GM15510 (cell line): Measurements from ENCODE around the gene GUK1.

Source experiments
- POLR2A ChIP-seq: IDR thresholded peaks from 3 replicates; pipeline ENCODE4 v1.6.1; 2011; ENCODE audit warnings: borderline replicate concordance; ENCODE audit not compliant: insufficient read length; ENCODE audit errors: extremely low read depth

The GUK1 gene

DNA sequence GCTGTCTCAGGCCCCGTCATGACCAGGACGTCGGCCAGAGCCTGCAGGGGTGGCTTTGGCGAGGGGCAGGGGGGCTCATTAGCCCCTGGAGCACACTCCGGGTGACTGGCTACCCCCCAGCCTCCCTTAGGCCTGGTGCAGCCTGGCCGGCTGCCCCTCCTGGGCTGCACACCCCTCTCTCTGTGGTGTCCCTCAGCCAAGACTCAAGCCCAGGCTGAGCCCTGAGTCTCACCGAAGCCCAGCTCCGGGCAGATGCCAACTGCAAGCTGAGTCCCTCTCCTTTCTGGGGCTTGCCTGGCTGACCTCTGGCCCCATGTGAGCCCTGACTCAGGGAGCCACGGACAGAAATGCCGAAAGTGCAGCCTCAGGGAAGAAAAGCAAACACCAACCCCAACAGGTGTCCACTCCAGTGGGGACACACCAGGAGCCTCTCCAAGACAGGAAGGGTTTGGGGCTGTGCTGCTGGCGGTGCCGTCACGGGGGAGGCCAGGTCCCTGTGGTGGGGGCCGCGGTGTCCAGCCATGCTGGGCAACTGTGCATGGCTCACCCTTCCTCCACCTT is 20.2 kb downstream of the GUK1 start:
- no peak for TF ChIP-seq POLR2A

DNA sequence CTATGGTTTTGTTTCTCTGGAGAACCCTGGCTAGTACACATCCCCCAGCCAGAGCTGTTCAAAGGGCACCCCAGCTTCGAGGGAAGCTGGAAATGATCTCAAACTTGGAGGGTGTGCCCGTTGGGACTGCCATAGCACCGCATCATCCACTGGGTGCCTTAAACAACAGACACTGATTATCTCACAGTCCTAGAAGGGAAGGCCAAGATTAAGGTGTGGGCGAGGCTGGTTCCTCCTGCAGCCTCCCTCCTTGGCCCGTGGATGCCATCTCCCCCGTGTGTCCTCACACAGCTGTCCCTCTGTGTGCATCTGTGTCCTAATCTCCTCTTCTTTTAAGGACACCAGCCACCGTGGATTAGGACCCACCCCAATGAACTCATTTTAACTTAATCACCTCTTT is 21.3 kb downstream of the GUK1 start:
- no peak for TF ChIP-seq POLR2A

DNA sequence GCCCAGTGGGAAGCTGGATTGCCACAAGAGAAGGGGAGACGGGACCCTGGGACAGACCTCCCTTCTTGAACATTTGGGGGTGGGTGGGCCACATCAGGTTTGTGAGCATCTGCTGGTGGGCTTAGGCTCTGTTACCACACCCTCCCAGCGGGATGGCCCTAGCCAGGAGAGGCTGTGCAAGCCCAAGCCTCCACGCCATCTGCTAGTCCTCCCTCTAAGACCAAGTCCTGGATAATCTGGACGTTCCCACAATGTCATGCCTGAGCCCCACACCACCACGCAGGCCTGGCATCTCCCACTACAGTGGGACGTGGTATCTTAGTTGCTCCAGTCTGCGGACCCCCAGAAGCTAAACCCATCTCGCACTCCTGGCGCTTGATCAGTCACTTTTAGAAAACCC is 21.8 kb downstream of the GUK1 start:
- no peak for TF ChIP-seq POLR2A

DNA sequence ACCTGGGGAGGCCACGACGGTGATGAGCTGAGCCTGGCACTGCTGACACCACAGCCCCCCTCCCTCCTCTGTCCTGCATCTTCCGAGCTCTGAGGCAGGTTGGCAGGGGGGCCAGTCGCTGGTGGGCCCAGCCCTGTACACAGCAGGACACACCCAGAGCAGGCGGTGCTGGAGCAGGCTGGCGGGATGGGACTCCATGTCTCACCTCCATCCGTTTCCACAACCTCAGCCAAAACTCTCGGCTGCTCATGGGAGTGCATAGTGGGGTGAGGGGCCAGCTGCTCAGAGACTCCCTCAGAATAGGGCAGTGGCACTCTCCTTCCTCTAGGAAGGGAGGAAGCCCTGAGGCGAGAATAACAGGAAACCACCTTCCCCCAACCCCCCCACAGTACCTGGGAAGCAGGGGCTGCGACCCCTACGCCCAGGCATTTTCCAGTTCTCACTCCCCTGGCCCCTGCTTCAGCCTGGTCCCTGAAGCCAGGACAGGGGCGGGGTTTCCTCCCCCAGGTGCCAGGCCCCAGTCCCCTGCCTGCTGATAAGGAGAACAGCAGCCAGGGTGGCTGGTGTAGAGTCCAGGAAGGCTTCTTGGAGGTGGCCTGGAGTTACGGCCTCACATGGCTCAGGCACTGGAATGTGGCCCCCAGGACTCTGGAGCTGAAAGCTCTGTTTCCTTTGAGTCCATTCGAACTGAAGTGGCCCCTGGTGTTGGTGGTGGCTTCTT is 22.4 kb downstream of the GUK1 start:
- TF ChIP-seq POLR2A: no peak

DNA sequence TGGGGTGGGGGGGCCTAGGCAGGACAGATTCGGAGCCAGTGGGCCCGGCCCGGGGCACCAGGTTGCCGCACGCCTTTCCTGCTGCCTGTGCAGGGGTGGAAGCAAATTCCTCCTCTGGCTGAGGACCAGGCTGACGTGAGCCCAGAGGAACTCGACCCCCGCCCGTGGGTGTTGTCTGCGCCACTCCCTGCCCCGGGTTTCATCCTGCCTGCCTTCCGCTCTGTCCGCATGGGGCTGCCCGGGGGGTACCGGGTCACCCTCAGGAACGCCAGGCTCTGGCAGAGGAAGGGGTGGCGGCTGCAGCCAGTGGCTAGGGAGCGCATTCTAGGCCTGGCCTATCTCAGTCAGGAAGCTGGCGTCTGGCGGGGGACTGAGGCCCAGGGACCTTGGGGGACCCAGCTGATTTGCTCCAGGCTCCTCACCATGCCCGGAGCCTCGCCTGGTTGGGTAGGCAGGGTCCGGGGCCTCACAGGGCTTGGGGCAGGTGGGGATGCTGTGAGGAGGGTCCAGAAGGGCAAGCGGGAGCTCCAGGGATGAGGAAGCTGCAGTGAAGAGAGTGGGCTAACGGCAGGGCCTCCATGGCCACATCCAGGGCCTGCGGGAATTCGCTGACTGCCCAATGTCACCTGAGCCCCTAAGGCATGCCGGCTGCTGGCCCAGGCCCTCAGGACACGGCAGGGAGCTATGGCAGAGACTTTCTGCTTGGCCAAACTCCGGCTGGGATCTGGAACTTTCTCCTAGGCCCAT is 23.1 kb downstream of the GUK1 start:
- no peak for TF ChIP-seq POLR2A

DNA sequence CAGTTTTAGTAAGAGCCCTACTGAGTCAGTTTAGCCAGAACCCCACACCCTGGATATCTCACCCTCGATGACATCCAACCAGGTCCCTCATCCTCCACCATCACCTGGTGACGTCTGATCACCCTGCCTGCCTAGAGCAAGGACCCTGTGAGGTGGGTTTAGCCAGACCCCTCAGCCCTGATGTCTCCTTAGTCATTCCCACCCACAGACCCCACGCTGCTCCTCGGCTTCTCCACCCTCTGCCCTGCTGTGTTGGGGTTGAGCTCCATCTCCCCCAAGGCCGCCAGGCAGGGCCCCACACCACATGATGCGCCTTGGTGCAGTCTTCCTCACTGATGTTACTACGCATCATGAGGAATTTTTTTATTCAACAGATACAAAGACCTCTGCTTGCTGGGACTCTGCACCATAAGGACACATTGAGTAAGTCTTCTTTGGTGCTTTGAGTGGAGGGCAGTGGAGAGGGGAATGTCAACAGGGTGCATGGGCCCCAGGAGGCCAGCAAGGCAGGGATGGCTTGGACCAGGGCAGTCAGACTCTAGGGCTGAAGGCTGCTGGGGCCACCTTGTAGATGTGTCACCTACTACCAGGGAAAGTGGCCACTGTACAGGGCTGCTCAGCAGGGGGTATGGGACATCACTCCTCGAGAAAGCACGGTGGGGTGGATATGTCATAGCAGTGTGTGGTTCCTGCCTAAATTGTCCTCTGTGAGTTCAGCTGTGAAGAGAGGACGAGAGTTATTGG is 23.9 kb downstream of the GUK1 start:
- no peak for TF ChIP-seq POLR2A

DNA sequence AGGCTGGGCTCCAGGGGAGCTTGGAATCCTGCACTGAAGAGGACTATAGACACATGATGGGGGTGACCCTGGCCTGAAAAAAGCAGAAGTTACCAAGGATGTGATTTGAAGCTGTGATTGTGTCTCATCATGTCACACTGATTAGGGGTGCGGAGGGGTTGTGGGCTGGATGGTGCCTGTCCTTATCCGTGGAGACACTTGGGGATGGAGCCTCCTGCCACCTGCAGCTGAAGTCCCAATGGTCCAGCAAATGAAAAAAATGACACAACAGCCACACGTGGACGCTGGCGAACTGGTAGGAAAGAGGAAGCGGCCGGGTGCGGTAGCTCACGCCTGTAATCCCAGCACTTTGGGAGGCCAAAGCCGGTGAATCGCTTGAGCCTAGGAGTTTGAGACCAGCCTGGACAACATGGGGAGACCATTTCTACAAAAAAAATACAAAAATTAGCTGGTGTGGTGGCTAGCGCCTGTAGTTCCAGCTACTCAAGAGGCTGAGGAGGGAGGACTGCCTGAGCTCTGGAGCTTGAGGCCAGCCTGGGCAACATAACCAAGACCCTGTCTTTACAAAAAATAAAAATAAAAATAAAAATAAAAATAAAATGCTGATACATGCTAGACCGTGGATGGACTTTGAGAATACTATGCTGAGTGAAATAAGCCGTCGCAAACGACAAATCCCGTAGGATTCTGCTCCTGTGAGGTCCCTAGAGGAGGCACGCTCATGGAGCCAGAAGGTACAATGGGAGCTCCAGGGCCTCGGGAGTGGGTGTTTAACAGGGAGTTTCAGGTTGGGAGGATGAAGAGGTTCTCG is 24.7 kb downstream of the GUK1 start:
- no peak for TF ChIP-seq POLR2A

DNA sequence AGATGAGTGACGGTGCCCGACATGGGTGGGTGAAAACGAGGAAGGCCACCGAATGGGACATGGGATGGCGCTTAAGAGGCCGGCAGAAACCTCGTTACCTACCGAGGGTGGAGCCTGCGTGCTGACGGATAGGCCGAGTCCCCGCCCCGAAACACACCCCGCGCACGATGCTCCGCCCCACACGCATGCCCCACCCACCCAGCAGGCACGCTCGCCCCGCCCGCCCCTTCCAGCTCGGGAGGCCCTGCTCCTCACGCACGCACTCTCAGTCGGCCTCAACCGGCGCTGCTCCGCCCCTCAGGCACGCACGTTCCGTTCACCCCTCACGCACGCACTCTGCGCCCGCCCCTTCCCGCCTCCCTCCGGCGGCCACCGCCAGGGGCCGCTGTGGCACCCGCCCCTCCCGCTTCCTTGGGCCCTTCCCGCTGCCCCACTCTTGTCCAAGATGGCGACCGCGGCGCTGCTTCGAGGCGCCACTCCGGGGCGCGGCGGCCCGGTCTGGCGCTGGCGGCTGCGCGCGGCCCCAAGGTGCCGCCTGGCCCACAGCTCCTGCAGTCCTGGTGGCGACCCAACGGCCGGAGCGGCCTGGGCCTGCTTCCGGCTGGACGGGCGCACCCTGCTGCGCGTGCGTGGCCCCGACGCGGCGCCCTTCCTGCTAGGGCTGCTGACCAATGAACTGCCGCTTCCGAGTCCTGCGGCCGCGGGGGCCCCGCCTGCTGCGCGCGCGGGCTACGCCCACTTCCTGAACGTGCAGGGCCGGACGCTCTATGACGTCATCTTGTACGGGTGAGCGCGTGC is 25.5 kb downstream of the GUK1 start, which contains the start of gene IBA57:
IBA57 (plus strand) TSS at position 433 of the 798 bp plus-strand sequence; CDS start at position 446, 13 bp downstream.
- TF ChIP-seq POLR2A: peak; percentile 91

DNA sequence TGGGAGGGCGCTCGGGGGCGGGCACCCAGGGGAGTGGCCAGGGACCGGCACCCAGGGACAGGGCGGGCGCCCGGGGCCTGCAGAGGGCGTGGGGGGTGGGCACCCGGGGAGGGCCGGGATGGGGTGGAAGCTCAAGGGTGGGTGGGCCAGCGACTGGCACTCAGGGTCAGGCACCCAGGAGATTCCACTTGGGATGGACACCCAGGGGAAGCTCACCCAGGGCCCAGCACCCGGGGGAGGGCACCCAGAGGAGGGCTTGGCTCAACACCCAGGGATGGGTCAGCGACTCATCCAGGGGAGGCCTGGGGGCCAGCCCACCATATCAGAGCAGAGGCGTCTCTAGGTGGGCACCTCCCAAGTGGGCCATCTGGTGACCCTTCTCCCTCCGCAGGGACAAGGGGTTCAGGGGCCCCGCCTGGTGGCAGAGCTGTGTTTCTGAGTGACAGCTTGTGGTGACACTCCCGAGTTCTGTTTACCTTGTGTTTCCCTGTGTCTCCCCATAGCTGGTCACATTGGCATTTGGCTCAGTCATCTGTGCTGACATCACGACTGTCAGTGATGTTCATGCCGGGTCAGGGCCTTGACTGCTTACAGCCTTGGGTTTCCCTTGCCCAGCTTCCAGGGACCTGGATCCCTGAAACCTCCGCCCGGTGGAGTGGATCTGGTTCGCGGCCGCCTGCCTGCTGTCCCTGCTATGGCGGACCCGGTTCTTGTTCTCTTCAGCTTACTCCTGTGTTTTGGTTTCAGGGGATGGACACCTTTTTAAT is 26.3 kb downstream of the GUK1 start:
- no peak for TF ChIP-seq POLR2A

DNA sequence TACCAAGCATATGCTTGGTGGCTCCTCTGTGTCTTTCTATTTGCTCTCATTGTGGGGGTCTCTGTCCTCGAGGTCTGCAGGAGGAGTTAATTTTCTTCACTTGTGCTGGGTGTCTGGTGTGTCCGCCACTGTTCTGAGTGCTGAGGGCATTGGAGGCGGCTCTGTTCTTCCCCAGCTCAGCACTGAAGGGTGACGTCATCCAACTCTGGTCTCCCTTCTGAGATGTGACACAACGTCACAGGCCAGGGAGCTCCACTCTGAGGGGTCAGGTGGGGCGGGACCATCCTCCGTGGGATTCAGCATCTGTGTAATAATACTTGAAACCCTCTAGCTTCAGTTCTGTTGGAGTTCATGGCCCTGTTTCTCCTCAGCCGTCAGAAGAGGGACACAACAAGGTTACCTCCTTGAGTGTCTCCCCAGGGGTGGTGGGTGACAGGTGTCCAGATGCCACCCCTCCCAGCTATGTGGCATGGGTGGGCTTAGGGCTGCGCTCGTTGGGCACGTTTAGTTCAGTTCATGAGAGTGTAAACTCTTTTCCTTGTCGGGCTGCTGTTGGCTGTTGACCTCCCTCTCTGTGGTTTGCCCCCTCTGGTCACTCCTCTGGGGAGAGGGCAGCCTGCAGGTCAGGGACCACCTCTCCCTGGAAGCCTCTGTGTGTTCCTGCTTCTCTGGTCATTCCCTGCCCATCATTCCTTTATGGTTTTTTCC is 28.6 kb downstream of the GUK1 start:
- no peak for TF ChIP-seq POLR2A

DNA sequence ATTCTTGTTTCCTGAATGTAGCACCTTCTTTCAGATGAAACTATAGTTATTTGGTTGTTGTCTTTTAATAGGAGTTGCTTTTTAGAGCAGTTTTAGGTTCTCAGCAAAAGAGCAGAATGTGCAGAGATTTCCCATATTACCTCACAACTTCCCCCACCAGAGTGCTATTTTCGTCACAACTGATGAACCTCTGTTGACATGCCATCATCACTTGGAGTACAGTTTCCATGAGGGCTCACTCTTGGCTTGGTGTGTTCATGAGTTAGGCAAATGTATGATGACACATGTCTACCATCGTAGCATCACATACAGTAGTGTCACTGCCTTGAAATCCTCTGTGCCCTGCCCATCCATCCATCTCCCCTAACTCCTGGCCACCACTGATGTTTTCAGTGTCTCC is 29.3 kb downstream of the GUK1 start:
- TF ChIP-seq POLR2A: no peak

DNA sequence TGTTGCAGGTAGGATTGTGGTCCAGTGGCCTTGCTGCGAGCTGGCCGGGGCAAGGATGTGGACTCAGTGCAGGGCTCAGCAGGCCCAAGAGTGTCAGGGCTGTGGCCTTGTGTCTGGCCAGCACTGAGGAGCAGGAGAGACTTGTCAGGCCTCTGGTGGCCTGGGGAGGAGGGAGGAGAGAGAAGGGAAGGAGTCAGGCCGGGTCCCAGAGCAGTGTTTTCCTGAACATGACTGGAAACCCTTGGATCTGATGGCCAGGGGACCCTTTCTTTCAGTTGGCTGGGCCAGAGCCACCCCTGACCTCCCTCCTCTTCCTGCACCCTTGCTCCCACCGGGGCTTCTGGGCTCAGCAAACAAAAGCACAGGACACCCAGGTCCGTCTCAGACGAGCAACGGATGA is 30.6 kb downstream of the GUK1 start:
- no peak for TF ChIP-seq POLR2A
